Measurements from ENCODE around the gene GTF2H3. TPM values are rescaled to one million over a fixed set of nuclear protein-coding genes. Genes with fewer than 3 reads are reported as not detected.

GTF2H3 gene
- total and polyA plus RNA-seq, 2 donors from 2014 or later, result 7.7 to 21.1 TPM

GRCh38 chr12:123617580-123617979 lies 16.0 kb upstream of the GTF2H3 start:
- TF ChIP-seq CTCF (IDR thresholded peaks at IDR 0.05; ENCODE audit: borderline replicate concordance, extremely low read depth, insufficient read depth), result no peak
- no peak for FAIRE-seq
- DNase-seq, result no peak

GRCh38 chr12:123621101-123621500 lies 12.5 kb upstream of the GTF2H3 start:
- FAIRE-seq (no peak), DNase-seq (no peak)
- intact Hi-C loops (cut with DNase I), result no loop called here
- H3K27me3 ChIP-seq (ENCODE audit: control insufficient read depth, insufficient read depth, low read length), result no peaks in the 10 kb centered on the region
- no peak for TF ChIP-seq CTCF (IDR thresholded peaks at IDR 0.05; ENCODE audit: borderline replicate concordance, extremely low read depth, insufficient read depth)
- no peak overlapping the region for H3K9ac ChIP-seq (ENCODE audit: low read length in 3 of 3)
- peaks cover 15 to 67% (median 47%) of the 10 kb centered on the region in 3 donors for H3K36me3 ChIP-seq (ENCODE audit: control insufficient read depth in 2 of 3, insufficient read depth in 3 of 3, low read length in 3 of 3)
- H3K4me3 ChIP-seq (ENCODE audit: low read length in 3 of 3), result no peak overlapping the region
- no peaks in the 10 kb centered on the region for H3K4me1 ChIP-seq (ENCODE audit: control insufficient read depth in 2 of 3, insufficient read depth in 2 of 3, low read depth in 1 of 3, low read length in 3 of 3)
- no peak overlapping the region for H3K27ac ChIP-seq (ENCODE audit: low read depth in 2 of 2, low read length in 2 of 2)
- no peaks in the 10 kb centered on the region for H3K9me3 ChIP-seq (ENCODE audit: control insufficient read depth in 2 of 3, insufficient read depth in 1 of 3, low read length in 3 of 3)

More at GRCh38 chr12:123617580-123617979, 16.0 kb upstream of the GTF2H3 start:
- Histone ChIP-seq H3K27ac (ENCODE audit: low read depth in 2 of 2, low read length in 2 of 2) (no peak overlapping the region), H3K36me3 (ENCODE audit: control insufficient read depth in 2 of 3, insufficient read depth in 3 of 3, low read length in 3 of 3) (peaks cover 21 to 73% (median 56%) of the 10 kb centered on the region in 3 donors), H3K27me3 (ENCODE audit: control insufficient read depth, insufficient read depth, low read length) (no peaks in the 10 kb centered on the region), H3K4me1 (ENCODE audit: control insufficient read depth in 2 of 3, insufficient read depth in 2 of 3, low read depth in 1 of 3, low read length in 3 of 3) (no peaks in the 10 kb centered on the region), H3K4me3 (ENCODE audit: low read length in 3 of 3) (no peak overlapping the region), H3K9me3 (ENCODE audit: control insufficient read depth in 2 of 3, insufficient read depth in 1 of 3, low read length in 3 of 3) (no peaks in the 10 kb centered on the region), H3K9ac (ENCODE audit: low read length in 3 of 3) (no peak overlapping the region)
- intact Hi-C loops (cut with DNase I), result no loop called here

- Histone ChIP-seq H3K9ac (ENCODE audit: low read length in 3 of 3) (no peak overlapping the region), H3K27me3 (ENCODE audit: control insufficient read depth, insufficient read depth, low read length) (no peaks in the 10 kb centered on the region), H3K36me3 (ENCODE audit: control insufficient read depth in 2 of 3, insufficient read depth in 3 of 3, low read length in 3 of 3) (peaks cover 15 to 67% (median 51%) of the 10 kb centered on the region in 3 donors), H3K27ac (ENCODE audit: low read depth in 2 of 2, low read length in 2 of 2) (no peak overlapping the region), H3K4me1 (ENCODE audit: control insufficient read depth in 2 of 3, insufficient read depth in 2 of 3, low read depth in 1 of 3, low read length in 3 of 3) (no peaks in the 10 kb centered on the region), H3K4me3 (ENCODE audit: low read length in 3 of 3) (no peak overlapping the region), H3K9me3 (ENCODE audit: control insufficient read depth in 2 of 3, insufficient read depth in 1 of 3, low read length in 3 of 3) (no peaks in the 10 kb centered on the region)
- no peak for FAIRE-seq
- DNase-seq, result no peak
- intact Hi-C loops (cut with DNase I), result no loop called here
- no peak for TF ChIP-seq CTCF (IDR thresholded peaks at IDR 0.05; ENCODE audit: borderline replicate concordance, extremely low read depth, insufficient read depth)
Observed at GRCh38 chr12:123621619-123622530, 11.8 kb upstream of the GTF2H3 start.
